ENCODE measurements around the gene VAMP5.
"Not testable (repeated sequence)": the region's sequence is repeated elsewhere in the genome, so short reads cannot be mapped to it uniquely, and the experiment has no call there.

VAMP5 gene

DNA sequence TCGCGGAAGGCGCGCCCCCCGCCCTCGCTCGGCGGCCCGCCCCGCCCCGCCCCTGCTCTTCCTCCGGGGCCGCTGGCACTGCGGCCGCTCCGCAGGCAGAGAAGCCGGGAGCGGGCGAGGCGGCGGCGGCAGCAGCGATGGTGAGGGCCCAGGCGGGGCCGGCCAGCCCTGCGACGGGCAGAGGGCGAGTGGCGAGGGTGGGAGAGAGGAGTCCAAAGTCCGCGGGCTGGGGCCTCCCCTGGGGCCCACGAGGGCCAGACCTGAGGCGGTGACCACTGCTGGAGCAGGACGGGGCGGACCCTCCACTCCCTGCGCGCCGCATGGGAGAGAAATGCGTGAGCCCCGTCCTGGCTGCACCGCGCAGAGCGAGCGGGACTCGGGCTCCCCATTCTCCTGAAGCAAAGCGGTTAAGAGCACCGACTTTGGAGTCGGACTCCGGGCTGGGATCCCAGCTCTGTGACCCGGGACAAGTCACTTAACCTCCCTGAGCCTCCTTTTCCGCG, at the start of gene VAMP5:
Gene VAMP5 (plus strand): TSS at position 78 of the 503 bp plus-strand sequence. CDS start 60 bp downstream, at position 138.
- DNase-seq (ENCODE audit: low read depth), result peak; percentile 23

- no peak for DNase-seq (ENCODE audit: low read depth)
Measured at GRCh38 chr2:85534881-85535280, 49.4 kb upstream of the VAMP5 start.

GRCh38 chr2:85536479-85536878, 47.8 kb upstream of the VAMP5 start:
- DNase-seq (ENCODE audit: low read depth), result no peak

- no peak for DNase-seq (ENCODE audit: low read depth)
Measured at GRCh38 chr2:85537600-85538506, 46.4 kb upstream of the VAMP5 start.

DNA sequence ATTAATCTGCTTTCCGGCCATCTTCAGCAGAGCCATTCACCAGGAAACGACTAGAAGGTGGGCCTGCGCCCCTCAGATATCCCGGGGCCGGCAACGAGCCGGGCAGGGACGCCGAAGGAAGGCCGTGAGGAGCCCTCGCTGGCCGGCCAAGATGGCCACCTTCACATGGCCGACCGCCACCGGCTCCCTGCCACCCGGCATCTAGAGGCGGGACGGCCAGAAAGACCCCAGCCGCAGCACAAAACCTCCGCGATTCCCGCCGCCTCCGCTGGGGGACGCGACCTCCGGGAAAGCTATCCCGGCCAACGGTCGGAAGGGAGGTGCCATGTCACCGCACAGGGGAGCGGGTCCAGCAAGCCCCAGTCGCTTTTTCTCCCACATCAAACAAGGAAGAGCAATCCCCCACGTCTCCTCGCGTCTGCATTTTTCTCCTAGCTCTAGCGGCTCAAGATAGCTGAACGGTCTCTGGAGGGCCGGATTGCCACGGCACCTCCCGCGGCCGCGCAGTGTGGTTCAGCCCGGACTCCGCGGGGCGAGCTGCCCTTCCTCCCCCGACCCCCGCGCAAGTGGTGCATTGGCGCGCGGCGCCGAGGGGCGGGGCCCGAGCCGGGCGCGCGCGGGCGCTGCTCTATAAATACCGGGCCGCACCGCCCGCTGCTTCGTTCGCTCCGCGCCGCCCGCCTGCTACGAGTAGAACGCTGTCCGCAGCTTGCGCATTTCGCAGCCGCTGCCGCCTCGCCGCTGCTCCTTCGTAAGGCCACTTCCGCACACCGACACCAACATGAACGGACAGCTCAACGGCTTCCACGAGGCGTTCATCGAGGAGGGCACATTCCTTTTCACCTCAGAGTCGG, 45.5 kb upstream of the VAMP5 start, which contains the start of gene MAT2A:
Gene MAT2A (plus strand): TSS at position 662 of the 854 bp plus-strand sequence. CDS start 120 bp downstream, at position 782.
- peak; percentile 70 for DNase-seq (ENCODE audit: low read depth)

- DNase-seq (ENCODE audit: low read depth), result peak; percentile 57
Measured at GRCh38 chr2:85539361-85540132, 44.7 kb upstream of the VAMP5 start.

DNA sequence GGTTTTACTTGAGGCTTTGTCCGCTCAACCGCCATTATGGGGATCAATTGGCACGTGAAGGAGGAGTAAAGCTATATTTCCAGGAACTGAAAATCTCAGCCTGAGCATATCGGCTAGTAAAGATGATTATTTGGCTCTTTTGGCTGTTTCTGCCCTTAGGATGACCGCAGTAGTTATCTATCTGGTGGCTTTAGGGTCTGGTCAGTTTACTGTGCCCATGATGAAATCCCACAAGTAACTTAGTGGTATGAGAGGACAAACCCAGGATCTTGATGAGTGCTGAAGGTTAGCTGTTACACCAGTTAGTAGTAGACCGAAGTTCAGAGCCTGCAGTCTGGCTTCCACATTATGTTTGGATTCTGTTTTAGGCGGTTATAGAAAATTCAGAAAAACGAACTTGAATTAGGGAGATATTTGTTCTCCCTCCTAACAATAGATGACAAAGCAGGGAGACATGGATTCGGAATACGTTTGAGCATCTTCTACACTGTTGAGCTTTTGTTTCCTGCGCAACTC, 44.0 kb upstream of the VAMP5 start:
- DNase-seq (ENCODE audit: low read depth), result no peak

GRCh38 chr2:85541262-85541661, 43.0 kb upstream of the VAMP5 start:
- DNase-seq (ENCODE audit: low read depth), result no peak

DNA sequence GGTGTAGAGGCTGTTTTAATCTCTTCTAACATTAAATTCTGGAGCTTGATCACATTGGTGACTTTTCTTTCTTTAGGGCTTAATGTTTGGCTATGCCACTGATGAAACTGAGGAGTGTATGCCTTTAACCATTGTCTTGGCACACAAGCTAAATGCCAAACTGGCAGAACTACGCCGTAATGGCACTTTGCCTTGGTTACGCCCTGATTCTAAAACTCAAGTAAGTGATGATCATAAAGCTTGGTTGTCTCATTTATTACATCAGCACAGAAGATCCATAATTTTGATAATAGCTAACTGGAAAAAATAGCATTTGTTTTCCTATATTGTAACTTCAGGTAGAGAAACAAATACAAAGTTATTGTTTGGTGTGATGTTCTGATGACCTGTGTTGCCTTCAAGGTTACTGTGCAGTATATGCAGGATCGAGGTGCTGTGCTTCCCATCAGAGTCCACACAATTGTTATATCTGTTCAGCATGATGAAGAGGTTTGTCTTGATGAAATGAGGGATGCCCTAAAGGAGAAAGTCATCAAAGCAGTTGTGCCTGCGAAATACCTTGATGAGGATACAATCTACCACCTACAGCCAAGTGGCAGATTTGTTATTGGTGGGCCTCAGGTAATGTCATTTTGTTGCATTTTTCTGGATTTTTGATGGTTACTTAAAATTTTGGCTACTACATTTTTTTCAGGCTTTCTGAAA, 42.3 kb upstream of the VAMP5 start:
- no peak for DNase-seq (ENCODE audit: low read depth)

DNA sequence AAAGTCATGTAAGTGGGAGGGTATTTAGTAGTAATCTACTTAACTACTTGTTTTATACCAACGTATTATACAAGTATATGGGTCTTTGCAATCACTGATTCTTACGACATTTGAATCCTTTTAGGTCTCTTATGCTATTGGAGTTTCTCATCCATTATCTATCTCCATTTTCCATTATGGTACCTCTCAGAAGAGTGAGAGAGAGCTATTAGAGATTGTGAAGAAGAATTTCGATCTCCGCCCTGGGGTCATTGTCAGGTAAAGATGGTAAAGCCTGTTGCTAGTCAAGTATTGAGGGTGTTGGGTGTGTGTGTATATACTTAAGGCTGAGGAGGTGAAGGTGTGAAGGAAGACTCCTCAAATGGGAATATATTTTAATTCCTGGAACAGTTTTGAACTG, 41.5 kb upstream of the VAMP5 start:
- no peak for DNase-seq (ENCODE audit: low read depth)

GRCh38 chr2:85544254-85544691, 40.0 kb upstream of the VAMP5 start:
- not testable (repeated sequence) for DNase-seq (ENCODE audit: low read depth)

DNA sequence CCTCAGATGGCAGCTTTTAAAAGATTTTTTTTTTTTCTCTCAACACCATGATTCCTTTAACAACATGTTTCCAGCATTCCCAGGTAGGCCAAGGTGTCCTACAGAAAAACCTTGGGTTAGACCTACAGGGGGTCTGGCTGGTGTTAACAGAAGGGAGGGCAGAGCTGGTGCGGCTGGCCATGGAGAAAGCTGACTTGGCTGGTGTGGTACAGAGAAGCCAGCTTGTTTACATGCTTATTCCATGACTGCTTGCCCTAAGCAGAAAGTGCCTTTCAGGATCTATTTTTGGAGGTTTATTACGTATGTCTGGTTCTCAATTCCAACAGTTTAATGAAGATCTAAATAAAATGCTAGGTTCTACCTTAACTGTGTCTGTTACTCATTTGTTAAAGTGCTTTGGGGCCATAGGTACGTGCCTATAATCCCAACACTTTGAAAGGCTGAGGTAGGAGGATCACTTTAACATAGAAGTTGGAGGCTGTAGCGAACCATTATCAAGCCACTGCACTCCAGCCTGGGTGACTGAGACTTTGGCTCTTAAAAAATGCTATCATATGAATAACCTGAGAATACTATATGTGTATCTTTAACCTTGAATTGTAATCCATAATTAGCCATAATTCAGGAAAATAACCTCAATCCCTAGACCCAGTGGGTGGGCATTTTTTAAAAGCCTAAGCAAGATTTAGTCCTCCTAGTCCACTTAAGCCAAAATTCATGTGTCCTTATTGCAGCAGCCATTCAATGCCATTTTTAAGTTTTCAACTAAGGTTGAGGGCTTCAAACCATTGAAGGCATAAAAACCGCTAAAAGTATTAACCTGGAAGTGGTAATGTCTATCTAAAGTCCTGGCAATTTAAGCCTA, 39.1 kb upstream of the VAMP5 start:
- not testable (repeated sequence) for DNase-seq (ENCODE audit: low read depth)

DNA sequence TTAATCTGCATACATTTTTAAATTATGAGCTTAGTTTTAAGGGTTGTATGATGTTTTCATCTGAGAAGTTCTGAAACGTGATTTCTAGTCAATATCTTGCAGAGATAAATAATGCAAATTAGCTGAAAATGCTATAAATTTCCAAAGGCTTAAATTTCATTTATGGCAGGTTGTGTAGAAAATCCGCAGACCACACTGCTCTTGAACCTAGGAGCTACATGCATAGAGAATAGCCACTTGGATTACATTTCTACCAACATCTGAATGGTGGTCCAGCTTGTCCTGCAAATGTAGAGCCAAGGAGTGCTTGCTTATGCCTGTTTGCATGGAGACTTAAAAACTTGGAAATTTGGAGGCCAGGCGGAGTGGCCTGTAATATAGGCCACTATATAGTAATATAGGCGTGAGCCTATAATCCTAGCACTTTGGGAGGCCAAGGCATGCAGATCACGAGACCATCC, 38.4 kb upstream of the VAMP5 start:
- DNase-seq (ENCODE audit: low read depth), result no peak

GRCh38 chr2:85547089-85547858, 37.0 kb upstream of the VAMP5 start:
- DNase-seq (ENCODE audit: low read depth), result no peak

DNA sequence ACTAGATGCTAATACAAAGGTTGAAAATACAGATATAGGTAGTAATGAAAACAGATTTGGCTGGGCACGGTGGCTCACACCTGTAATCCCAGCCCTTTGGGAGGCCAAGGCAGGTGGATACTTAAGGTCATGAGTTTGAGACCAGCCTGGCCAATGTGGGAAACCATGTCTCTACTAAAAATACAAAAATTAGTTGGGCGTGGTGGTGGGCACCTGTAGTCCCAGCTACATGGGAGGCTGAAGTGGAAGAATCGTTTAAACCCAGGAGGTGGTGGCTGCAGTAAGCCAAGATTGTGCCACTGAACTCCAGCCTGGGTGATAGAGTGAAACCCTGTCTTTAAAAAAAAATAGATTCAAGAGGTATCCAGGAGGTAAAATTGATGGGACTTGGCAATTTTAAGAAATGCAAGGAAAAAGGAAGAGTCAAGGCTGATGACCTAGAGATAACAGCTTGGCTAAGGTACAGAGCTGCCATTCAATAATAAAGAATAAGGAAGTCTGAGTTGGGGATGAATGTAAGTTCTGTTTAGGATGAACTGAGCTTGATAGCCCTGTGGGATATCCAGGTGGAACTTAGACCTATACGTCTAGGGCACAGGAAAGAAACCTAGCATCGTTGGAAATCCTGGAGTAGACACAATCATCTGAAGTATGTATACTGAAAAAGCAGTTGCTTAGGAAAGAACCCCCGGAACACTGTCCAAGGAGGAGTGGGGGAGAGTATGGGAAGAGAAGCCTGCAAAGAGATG, 36.2 kb upstream of the VAMP5 start:
- DNase-seq (ENCODE audit: low read depth), result no peak

- no peak for DNase-seq (ENCODE audit: low read depth)
Measured at GRCh38 chr2:85548608-85548900, 35.7 kb upstream of the VAMP5 start.

GRCh38 chr2:85549095-85549494, 35.1 kb upstream of the VAMP5 start:
- DNase-seq (ENCODE audit: low read depth), result no peak

DNA sequence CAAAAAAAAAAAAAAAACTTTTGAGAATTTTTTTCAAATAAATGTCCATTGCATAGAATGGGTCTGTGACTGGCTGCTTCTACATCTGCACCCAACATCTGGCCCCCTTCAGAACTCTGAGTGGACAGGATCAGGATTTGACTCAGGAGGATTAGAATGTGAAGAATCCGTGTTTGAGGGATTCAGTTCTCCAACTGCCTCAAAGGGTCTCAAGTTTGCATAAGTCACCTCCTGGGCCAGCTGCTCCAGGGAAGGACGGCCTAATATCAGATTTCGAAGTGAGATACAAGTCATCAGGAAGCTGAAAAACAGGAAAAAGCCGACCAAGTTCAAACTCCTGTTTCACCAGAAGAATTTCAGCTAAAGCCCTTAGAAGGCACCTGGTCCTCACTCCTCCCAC, 34.4 kb upstream of the VAMP5 start:
- DNase-seq (ENCODE audit: low read depth), result no peak

All from T-helper 22 cell (primary cell).